Measurements from ENCODE around the gene PCNX2. TPM values are rescaled to one million over a fixed set of nuclear protein-coding genes. Genes with fewer than 3 reads are reported as not detected.

PCNX2 gene
- total RNA-seq, 1 experiment from 2014 or later = 15.3 TPM

- no TSS peak for BruUV-seq (replicated peaks)
- Histone ChIP-seq H4K20me1 (ENCODE audit: insufficient read depth) (no peaks in the 10 kb centered on the region), H3K4me1 (ENCODE audit: control insufficient read depth in 1 of 2, insufficient read depth in 2 of 2, low read length in 2 of 2) (no peaks in the 10 kb centered on the region), H3K4me3 (replicated peaks in 1 of 2; ENCODE audit: low read depth in 1 of 2, low read length in 2 of 2) (no peak overlapping the region), H2AFZ (ENCODE audit: low read depth, low read length, poor library complexity, severe bottlenecking) (no peak overlapping the region), H3K9ac (ENCODE audit: low read length) (no peak overlapping the region), H3K27ac (ENCODE audit: low read depth, low read length) (no peak overlapping the region), H3K27me3 (ENCODE audit: insufficient read depth, low read length) (no peaks in the 10 kb centered on the region), H3K9me2 (ENCODE audit: insufficient read depth) (no peaks in the 10 kb centered on the region), H3K4me2 (ENCODE audit: low read length) (no peak overlapping the region), H3K9me3 (ENCODE audit: control insufficient read depth in 1 of 2, insufficient read depth in 1 of 2, low read depth in 1 of 2, low read length in 2 of 2) (no peaks in the 10 kb centered on the region), H3K36me3 (ENCODE audit: control insufficient read depth in 1 of 2, insufficient read depth in 2 of 2, low read length in 2 of 2) (no peaks in the 10 kb centered on the region), H3K79me2 (ENCODE audit: insufficient read depth, low read length) (no peaks in the 10 kb centered on the region)
- POLR2A ChIA-PET = no interaction called here
- RAD21 ChIA-PET (ENCODE audit: low non-redundant PET in 1 of 2, low total read pairs in 2 of 2, uncharacterized antibody in 2 of 2, unreplicated experiment in 2 of 2) = no interaction called here
- CTCF ChIA-PET = no interaction called here
- TF ChIP-seq SP1 (IDR thresholded peaks at IDR 0.05; ENCODE audit: low read depth) = no peak
- no peak for TF ChIP-seq POLR2A (IDR thresholded peaks at IDR 0.05; ENCODE audit: borderline replicate concordance, extremely low read depth, insufficient read depth, insufficient read length)
- TF ChIP-seq CBX3 (IDR thresholded peaks at IDR 0.05; ENCODE audit: low read depth) = no peak
- no peak for TF ChIP-seq ELF1 (IDR thresholded peaks at IDR 0.05; ENCODE audit: borderline replicate concordance, low read depth)
- no peak for TF ChIP-seq POLR2AphosphoS5 (IDR thresholded peaks at IDR 0.05; ENCODE audit: low read depth, low read length)
- TF ChIP-seq, protein P1, sequence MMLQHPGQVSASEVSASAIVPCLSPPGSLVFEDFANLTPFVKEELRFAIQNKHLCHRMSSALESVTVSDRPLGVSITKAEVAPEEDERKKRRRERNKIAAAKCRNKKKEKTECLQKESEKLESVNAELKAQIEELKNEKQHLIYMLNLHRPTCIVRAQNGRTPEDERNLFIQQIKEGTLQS (IDR thresholded peaks at IDR 0.05) = no peak
- TF ChIP-seq ZBTB33 (IDR thresholded peaks at IDR 0.05; ENCODE audit: extremely low read depth, insufficient replicate concordance, low read length) = no peak
- intact Hi-C loops (cut with micrococcal nuclease) = no loop called here
- no peak for ATAC-seq
- DNase-seq (ENCODE audit: low read depth, low spot score) = no peak
These were observed 20.9 kb upstream of the PCNX2 start for GRCh38 chr1:233316473-233316872.

GRCh38 chr1:233315718-233316301 is 20.3 kb upstream of the PCNX2 start:
- ChIA-PET CTCF (no interaction called here), RAD21 (ENCODE audit: low non-redundant PET in 1 of 2, low total read pairs in 2 of 2, uncharacterized antibody in 2 of 2, unreplicated experiment in 2 of 2) (no interaction called here), POLR2A (no interaction called here)
- Histone ChIP-seq H4K20me1 (ENCODE audit: insufficient read depth) (no peaks in the 10 kb centered on the region), H3K27me3 (ENCODE audit: insufficient read depth, low read length) (no peaks in the 10 kb centered on the region), H3K27ac (ENCODE audit: low read depth, low read length) (no peak overlapping the region), H3K9ac (ENCODE audit: low read length) (no peak overlapping the region), H3K9me2 (ENCODE audit: insufficient read depth) (no peaks in the 10 kb centered on the region), H3K9me3 (ENCODE audit: control insufficient read depth in 1 of 2, insufficient read depth in 1 of 2, low read depth in 1 of 2, low read length in 2 of 2) (no peaks in the 10 kb centered on the region), H2AFZ (ENCODE audit: low read depth, low read length, poor library complexity, severe bottlenecking) (no peak overlapping the region), H3K4me3 (replicated peaks in 1 of 2; ENCODE audit: low read depth in 1 of 2, low read length in 2 of 2) (no peak overlapping the region), H3K4me1 (ENCODE audit: control insufficient read depth in 1 of 2, insufficient read depth in 2 of 2, low read length in 2 of 2) (no peaks in the 10 kb centered on the region), H3K79me2 (ENCODE audit: insufficient read depth, low read length) (no peaks in the 10 kb centered on the region), H3K4me2 (ENCODE audit: low read length) (no peak overlapping the region), H3K36me3 (ENCODE audit: control insufficient read depth in 1 of 2, insufficient read depth in 2 of 2, low read length in 2 of 2) (no peaks in the 10 kb centered on the region)
- intact Hi-C loops (cut with micrococcal nuclease) = no loop called here
- ATAC-seq (no peak), DNase-seq (ENCODE audit: low read depth, low spot score) (no peak)
- TF ChIP-seq, protein P2, sequence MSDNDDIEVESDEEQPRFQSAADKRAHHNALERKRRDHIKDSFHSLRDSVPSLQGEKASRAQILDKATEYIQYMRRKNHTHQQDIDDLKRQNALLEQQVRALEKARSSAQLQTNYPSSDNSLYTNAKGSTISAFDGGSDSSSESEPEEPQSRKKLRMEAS (IDR thresholded peaks at IDR 0.05) = no peak
- TF ChIP-seq, protein P3, sequence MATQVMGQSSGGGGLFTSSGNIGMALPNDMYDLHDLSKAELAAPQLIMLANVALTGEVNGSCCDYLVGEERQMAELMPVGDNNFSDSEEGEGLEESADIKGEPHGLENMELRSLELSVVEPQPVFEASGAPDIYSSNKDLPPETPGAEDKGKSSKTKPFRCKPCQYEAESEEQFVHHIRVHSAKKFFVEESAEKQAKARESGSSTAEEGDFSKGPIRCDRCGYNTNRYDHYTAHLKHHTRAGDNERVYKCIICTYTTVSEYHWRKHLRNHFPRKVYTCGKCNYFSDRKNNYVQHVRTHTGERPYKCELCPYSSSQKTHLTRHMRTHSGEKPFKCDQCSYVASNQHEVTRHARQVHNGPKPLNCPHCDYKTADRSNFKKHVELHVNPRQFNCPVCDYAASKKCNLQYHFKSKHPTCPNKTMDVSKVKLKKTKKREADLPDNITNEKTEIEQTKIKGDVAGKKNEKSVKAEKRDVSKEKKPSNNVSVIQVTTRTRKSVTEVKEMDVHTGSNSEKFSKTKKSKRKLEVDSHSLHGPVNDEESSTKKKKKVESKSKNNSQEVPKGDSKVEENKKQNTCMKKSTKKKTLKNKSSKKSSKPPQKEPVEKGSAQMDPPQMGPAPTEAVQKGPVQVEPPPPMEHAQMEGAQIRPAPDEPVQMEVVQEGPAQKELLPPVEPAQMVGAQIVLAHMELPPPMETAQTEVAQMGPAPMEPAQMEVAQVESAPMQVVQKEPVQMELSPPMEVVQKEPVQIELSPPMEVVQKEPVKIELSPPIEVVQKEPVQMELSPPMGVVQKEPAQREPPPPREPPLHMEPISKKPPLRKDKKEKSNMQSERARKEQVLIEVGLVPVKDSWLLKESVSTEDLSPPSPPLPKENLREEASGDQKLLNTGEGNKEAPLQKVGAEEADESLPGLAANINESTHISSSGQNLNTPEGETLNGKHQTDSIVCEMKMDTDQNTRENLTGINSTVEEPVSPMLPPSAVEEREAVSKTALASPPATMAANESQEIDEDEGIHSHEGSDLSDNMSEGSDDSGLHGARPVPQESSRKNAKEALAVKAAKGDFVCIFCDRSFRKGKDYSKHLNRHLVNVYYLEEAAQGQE (IDR thresholded peaks at IDR 0.05; ENCODE audit: low read depth) = no peak
- TF ChIP-seq FOSL1 (IDR thresholded peaks at IDR 0.05; ENCODE audit: low read depth) (no peak), SP1 (IDR thresholded peaks at IDR 0.05; ENCODE audit: low read depth) (no peak)
- no TSS peak for BruUV-seq (replicated peaks)

All from HCT116 (cell line).